ENCODE results near the gene TNS2.
A peak's percentile ranks its signal among the peaks of the same experiment; 100 is the strongest.

TNS2 gene

DNA sequence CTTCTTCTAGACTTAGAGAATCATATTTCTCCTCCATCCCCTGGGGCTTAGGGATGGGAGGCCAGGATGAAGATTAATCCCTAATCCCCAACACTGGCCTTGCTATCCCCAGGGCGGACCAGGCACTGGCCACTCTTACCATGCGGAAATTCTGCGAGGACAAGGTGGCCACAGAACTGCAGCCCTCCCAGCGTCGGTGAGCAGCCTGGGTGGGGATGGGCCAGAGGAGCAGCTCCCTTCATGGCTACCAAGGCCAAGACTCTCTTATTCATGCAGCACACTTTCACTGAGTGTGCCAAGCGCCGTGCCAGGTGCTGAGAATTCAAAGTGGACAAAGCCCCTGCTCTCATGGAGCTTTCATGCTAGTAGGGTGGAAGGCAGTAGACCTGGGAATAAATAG lies 7.0 kb downstream of the TNS2 start:
- no peak for DNase-seq

DNA sequence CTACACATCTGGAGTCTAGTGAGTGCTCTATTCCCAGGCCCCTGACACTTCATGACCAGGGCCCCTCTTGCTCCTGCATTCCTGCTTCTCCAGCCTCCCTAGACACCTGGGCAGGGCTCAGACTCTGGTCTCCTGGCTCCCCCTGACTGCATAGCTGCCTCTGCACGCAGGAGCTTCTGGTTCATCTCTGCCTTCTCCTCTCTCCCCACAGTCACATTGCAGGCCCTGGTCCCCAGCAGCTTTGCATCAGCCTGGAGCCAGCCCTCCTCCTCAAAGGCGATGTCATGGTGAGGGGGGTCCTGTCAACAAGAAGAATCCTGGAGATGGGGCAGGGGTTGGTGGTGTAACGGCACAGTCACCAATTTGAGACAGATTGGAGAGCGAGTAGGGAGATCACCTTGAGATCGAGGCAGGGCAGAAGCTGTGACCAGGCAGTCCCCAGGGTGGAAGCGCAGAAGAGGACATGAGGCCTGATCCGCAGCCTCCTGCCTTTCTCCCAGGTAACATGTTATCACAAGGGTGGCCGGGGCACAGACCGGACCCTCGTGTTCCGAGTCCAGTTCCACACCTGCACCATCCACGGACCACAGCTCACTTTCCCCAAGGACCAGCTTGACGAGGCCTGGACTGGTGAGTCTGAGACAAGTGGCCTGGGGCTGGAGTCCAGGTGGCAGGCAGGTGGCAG lies 8.1 kb downstream of the TNS2 start:
- DNase-seq: no peak

DNA sequence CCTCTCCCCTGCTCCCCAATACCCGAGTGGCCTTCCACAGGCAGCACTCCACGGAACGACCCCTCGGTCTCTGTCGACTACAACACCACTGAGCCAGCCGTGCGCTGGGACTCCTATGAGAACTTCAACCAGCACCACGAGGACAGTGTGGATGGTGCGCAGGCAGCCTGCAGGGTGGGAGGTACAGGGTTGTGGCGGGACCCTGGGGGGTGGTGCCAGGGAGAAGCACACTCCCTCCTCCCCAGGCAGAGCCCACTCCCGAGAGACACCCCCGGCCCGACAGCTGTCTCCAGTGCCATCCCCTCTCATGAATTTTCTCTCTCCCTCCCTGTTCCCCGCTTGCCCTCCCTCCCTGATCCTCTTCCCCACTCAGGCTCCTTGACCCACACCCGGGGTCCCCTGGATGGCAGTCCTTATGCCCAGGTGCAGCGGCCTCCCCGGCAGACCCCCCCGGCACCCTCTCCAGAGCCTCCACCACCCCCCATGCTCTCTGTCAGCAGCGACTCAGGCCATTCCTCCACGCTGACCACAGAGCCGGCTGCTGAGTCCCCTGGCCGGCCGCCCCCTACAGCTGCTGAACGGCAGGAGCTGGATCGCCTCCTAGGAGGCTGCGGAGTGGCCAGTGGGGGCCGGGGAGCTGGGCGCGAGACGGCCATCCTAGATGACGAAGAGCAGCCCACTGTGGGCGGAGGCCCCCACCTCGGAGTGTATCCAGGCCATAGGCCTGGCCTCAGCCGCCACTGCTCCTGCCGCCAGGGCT lies 9.0 kb downstream of the TNS2 start:
- DNase-seq: no peak

DNA sequence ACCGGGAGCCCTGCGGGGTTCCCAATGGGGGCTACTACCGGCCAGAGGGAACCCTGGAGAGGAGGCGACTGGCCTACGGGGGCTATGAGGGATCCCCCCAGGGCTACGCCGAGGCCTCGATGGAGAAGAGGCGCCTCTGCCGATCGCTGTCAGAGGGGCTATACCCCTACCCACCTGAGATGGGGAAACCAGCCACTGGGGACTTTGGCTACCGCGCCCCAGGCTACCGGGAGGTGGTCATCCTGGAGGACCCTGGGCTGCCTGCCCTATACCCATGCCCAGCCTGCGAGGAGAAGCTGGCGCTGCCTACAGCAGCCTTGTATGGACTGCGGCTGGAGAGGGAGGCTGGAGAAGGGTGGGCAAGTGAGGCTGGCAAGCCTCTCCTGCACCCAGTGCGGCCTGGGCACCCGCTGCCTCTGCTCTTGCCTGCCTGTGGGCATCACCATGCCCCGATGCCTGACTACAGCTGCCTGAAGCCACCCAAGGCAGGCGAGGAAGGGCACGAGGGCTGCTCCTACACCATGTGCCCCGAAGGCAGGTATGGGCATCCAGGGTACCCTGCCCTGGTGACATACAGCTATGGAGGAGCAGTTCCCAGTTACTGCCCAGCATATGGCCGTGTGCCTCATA lies 9.7 kb downstream of the TNS2 start:
- DNase-seq: no peak

DNA sequence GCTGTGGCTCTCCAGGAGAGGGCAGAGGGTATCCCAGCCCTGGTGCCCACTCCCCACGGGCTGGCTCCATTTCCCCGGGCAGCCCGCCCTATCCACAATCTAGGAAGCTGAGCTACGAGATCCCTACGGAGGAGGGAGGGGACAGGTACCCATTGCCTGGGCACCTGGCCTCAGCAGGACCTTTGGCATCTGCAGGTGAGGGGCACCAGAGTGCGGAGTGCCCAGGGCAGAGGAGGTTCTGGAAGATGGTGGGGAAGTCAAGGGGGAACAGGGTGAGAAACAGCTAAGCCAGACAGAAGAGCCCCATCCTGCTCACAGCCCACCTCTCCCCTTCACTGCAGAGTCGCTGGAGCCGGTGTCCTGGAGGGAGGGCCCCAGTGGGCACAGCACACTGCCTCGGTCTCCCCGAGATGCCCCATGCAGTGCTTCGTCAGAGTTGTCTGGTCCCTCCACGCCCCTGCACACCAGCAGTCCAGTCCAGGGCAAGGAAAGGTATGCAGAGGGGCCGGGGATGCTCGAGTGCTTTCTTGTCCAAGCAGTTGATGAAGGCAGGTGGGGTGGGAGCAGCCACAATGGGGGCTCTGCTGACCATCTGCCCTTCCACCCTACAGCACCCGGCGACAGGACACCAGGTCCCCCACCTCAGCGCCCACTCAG lies 10.3 kb downstream of the TNS2 start:
- no peak for DNase-seq

DNA sequence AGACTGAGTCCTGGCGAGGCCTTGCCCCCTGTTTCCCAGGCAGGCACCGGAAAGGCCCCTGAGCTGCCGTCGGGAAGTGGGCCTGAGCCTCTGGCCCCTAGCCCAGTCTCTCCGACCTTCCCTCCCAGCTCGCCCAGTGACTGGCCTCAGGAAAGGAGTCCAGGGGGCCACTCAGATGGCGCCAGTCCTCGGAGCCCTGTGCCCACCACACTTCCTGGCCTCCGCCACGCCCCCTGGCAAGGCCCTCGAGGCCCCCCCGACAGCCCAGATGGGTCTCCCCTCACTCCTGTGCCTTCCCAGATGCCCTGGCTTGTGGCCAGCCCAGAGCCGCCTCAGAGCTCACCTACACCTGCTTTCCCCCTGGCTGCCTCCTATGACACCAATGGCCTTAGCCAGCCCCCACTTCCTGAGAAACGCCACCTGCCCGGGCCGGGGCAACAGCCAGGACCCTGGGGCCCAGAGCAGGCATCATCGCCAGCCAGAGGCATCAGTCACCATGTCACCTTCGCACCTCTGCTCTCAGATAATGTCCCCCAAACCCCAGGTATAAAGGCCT lies 10.9 kb downstream of the TNS2 start:
- peak; percentile 87 for DNase-seq

DNA sequence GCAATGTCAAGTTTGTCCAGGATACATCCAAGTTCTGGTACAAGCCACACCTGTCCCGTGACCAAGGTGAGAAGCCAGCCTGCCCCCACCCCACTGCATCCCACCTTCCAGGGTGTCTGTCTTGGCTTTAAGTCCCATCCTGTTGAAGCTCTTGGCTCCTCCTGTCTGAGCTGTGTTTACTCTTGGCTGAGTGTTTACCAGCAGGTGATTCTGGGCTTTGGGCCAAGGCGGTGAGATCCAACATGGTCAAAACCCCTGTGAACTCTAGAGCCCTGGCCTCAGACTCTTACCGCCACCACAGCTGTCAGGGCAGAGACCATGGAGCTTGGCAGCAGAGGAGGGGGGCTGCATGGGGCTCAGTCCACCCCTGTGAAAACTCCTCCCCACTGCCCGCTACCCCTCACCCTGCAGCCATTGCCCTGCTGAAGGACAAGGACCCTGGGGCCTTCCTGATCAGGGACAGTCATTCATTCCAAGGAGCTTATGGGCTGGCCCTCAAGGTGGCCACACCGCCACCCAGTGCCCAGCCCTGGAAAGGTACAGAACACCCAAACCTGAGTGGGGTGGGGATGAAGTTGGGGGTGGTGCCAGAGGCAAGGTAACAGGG lies 11.6 kb downstream of the TNS2 start:
- peak; percentile 94 for DNase-seq

DNA sequence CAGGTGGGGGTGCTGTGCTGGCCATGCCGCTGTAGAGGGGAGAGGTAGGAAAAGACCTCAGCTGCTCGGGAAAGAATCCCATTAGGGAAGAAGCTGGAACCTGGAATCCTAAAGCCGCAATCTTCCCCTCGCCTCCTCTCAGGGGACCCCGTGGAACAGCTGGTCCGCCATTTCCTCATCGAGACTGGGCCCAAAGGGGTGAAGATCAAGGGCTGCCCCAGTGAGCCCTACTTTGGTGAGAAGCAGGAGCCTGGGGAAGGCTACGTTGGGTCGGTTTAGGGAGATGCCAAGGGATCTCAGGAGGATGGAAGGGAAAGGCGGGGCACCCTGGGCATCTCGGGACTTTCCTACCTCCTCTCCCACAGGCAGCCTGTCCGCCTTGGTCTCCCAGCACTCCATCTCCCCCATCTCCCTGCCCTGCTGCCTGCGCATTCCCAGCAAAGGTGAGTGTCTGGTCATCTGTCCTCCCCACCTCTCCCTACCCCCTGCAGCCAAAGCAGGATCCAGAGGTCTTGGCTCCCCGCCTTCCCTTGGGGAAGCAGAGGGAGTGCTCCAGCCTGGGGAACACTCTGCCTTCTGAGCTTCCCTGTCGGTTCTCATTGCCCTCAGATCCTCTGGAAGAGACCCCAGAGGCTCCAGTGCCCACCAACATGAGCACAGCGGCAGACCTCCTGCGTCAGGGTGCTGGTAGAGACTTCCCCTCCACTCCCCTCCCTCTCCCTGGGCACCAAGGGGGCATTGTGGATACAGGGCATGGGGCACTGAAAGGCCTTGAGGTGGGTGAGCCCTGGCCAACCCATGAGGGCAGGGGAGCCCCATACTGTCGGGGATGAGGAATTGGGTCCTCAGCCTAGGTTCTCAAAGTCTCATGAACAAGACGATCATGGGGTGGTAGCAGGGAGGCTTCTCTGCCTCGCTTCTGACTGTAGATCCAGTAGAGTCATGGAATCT lies 12.4 kb downstream of the TNS2 start:
- no peak for DNase-seq

DNA sequence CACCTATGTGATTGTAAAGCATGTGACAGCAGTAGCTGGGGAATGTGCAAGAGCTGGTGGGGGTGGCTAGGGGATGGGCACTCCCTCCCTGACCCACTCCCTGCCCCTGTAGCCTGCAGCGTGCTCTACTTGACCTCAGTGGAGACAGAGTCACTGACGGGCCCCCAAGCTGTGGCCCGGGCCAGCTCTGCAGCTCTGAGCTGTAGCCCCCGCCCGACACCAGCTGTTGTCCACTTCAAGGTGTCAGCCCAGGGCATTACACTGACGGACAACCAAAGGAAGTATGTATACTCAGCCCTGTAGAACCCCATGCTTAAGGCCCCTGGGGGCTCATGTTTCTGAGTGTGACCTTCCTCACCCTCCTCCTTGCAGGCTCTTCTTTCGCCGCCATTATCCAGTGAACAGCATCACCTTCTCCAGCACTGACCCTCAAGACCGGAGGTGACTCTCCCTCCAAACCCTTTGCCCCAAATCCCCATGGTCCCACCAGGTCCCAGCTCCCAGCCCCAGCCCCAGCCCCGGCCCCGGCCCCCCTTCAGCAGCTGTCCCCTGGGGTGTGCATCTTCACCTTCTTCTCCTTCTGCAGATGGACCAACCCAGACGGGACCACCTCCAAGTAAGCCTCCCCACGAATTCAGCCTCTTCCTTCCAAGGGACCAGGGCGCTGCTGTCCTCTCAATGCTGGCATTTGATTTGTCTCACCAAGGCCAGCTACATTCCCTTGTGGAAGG lies 13.3 kb downstream of the TNS2 start:
- DNase-seq: no peak

DNA sequence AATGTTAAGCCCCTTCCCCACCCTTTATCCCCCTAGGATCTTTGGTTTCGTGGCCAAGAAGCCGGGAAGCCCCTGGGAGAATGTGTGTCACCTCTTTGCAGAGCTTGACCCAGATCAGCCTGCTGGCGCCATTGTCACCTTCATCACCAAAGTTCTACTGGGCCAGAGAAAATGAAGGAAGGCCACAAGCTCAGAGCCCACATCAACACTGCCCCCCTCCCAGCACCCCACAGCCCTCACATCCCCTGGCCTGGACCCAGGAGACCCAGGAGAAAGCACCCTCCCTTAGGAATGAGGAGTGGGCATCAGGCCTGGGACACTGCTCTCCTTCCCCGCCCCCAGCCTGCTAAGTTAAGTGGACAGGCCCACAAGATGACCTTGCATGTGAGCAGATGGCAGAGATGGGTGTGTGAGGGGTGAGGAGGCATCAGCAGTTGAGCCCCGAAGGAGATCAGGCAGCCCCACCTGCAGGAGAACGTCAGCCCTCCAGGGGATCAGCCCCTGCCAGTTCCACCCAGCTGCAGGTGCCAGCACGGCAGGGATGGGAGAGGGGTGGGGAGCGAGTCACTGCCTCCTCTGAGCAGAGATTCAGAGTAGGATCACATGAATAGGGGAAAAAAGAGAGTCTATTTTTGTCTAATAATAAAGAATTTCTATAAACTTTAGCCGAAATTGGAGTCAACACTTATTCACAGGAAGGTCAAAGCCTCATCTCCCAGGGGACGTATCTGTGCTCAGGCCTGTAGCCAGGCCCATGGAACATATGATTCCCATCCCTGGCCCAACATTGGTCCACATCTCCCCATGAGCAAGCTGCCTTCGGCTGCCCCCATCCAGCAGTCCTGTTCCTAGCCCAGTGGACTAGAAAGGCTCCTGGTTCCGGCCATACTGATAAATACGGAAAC lies 14.1 kb downstream of the TNS2 start:
- peak; percentile 66 for DNase-seq

DNA sequence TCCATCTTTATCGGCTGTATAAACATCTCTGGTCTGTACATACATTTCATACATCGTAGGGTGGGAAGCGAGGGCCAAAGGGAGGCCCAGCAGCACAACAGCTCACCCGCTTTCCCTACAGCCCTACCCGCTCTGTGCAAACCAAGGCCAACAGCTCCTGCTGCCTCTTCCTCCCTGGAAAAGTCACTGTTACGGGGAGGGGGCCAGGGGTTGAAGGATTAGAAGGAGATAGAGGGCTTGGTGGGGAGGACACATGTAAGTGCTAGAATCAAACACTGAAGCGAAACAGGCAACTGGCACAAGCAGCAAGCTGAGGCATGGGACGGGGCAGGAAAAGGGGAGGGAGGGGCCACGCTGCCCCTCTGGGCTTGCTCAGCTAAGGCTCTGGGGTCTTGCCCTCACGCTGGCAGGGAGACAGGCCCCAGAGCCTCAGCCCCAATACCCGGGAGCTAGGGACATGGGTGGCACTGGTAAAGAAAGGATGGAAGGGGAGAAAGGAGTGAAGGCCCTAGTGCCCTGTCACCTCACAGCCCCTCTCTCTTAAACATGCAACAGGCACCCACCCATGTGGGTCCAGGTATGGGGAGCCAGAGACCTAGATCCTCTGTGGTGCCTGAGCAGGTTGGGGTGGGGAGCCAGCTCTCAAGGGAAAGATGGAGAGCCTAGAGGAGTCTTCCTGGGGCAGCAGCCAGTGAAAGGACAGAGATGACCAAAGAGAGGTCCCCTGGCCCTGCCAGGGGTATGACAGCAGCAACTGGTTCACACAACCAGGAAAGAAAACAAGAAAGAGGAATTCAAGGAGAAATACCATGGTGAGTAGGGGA lies 15.0 kb downstream of the TNS2 start:
- DNase-seq: no peak

DNA sequence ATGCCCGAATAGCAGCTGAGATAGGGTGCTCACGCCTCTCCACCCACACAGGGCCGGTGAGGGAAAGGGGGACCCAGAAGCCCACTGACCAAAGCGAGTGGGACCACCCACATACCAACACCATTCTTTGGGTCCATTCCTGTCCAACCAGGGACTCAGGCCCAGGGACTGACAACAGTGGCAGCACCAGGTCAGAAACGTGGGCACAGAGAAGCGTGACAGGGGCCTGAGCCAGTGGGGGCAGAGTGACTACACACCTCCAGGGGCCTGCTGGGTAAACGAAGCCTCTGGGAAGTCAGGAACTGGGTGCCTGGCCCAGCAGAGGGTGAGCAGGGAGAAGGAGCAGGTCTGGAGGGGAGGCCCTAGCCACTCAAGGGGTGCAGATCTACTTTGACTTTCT lies 15.6 kb downstream of the TNS2 start:
- DNase-seq: no peak

DNA sequence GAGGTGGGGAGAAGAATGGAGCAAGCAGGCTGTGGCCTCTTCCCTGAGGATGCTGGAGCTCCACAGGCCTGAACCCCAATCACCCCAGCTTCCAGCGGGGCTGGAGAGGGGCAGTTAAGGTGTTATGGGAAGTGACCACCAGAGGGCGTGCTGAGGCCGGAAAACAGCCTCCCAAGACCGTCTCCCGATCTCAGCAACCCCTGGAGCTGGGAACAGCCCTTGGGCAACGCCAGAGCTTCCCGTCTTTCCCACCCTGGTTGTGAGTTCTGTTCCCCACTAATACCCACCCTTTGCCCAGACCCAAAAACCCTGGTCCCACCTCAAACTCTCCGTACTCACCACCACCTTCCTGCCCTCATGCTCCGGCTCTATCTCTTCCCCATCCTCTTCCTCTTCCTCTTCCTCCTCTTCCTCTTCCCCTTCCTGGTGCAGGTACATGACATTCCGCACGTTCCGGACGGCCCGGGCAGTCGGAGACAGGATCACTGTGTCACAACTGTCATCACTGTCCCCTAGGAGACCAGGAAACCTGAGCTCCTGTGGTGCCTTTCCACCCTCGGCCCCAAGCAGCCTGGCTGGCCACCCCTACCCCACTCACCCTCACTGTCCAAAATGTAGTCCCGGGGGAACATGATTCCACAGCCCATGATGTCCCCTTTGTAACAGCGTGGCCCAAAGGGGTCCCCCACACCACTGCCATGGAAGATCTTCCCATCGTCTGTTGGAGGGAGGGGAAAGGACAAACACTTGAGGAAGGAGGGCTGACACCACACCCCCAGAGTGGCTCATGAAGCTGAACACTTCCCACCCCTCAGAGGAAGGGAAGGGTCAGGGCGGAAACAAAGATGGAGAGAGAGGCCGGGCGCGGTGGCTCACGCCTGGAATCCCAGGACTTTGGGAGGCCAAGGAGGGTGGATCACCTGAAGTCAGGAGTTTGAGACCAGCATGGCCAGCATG lies 16.4 kb downstream of the TNS2 start:
- peak; percentile 84 for DNase-seq

DNA sequence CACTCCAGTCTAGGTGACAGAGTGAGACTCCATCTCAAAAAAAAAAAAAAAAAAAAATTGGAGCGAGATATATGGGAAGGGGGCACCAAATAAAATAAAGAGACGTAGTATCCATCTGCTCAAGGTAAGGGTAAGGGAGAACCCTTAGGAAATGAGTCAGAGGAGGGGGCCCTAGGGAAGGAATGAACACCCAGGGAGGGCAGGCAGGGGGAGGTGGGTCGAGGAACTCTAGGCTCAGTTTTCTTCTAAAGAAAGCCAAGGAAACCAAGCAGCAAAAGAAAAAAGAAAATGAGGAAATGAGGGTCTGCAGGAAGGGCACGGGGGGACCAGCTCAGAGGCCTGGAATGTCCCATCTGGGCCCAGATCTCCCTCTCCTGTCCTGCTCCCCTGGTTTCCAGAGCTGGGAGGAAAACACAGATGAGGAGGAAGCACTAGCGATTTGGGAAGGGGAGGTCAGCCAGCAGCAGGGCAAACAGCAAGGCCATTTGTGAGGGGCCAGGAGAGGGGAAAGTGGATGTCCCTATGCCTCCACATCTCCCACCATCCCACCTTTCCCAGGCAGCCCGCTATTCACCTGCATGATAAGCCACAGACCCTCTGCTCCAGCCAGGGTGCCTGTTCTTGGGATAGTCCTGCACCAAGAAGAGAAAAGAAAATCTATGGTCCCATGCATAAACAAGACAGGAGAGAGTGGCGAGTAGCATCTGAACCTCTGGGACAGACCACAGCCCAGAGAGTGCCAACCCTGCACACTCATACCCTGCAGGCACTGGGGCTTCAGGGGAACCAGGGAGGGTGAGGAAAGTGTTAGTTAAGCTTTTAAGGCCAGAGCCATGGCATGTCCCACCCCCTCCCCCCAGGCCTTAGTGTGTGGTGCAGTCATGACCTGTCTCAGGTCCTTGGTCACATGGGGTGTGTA lies 17.5 kb downstream of the TNS2 start:
- no peak for DNase-seq

DNA sequence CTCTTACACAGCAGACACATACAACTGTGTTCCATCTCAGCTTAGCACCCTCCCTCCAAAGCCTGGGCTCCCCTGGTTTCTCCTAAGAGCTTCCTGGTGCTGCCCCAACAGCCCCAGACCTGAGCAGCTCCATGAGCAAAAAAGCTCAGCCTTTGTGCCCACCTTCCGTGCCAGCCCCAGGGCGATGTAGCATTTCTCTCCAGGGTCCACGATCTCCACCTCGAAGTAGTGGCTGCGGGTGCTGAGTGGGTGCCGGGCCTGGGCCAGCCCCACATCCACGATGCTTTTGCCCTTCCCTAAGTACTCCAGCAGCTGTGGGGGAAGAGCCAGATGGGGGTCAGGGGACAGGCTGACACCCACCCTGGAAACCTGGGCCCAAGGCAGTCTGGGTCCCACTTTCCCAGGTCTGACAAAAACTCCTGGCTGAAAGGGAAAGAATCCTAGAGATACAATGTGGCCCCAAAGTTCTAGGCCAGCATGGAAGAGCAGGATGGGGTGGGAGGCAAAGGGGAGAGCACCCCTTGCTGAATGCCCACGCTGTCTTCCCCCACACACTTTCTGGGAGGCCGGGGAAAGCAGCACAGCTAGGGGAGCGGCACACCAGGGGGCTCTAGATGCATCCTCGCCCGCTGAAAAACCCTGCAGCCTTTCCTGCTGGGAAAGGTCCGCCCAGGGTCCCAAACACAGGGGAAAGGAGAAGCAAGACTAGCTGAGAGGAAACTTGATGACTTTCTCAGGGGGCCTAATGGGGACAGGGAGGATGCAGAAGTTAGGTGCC lies 18.3 kb downstream of the TNS2 start:
- DNase-seq: no peak

Measured in NCI-H69 (cell line).